IMR-90 (cell line): ENCODE results near the gene DUSP10. TPM values are rescaled to one million over a fixed set of nuclear protein-coding genes. Genes with fewer than 3 reads are reported as not detected.

Experiments used
- ATAC-seq: fragments of 200-7000 bp; cut with Tn5 transposase; 2 replicates; pipeline ENCODE4 v1.9.1; 2020; ENCODE audit warnings: low read depth, mild to moderate bottlenecking, moderate library complexity
- BruUV-seq: library from RNA; stranded (reverse); fragments of 400-500 nt; replicated peaks from 2 replicates; lab custom pipeline; 2021; lab: Mats Ljungman, UMichigan
- CTCF ChIA-PET: fragments of 300-600 bp; formaldehyde crosslinking; extraction: SDS; loops from one replicate; lab custom pipeline; 2021; ENCODE audit warnings: antibody characterized with exemption; lab: Yijun Ruan, JAX
- POLR2A ChIA-PET: fragments of 300-600 bp; sonication (Branson Sonifier 250); formaldehyde crosslinking; loops from one replicate; lab custom pipeline; 2022; ENCODE audit warnings: antibody characterized with exemption; ENCODE audit not compliant: unreplicated experiment; lab: Charles Lee
- DNase-seq: peaks from one replicate; pipeline ENCODE4 v3.0.0; 2013
- H2AFZ ChIP-seq: replicated peaks from 2 replicates; pipeline ENCODE3; 2013; ENCODE audit warnings: low read length, mild to moderate bottlenecking; ENCODE audit not compliant: poor library complexity
- H2AK5ac ChIP-seq: 2 replicates; pipeline ENCODE4 v1.6.1; 2013; ENCODE audit warnings: low read depth, low read length, inconsistent platforms
- H2AK9ac ChIP-seq: replicated peaks from 2 replicates; pipeline ENCODE3; 2013; ENCODE audit warnings: mild to moderate bottlenecking, low read depth, low read length, moderate library complexity; ENCODE audit not compliant: poor library complexity
- H2BK120ac ChIP-seq: 2 replicates; pipeline ENCODE4 v1.6.1; 2013; ENCODE audit warnings: low read depth, low read length, inconsistent platforms
- H2BK15ac ChIP-seq: 3 replicates; pipeline ENCODE4 v1.6.1; 2013; ENCODE audit warnings: low read depth, low read length, inconsistent platforms
- H2BK20ac ChIP-seq: 2 replicates; pipeline ENCODE4 v1.6.1; 2013; ENCODE audit warnings: low read depth, mild to moderate bottlenecking, inconsistent platforms, low read length, moderate library complexity
- H2BK5ac ChIP-seq: 2 replicates; pipeline ENCODE4 v1.6.1; 2013; ENCODE audit warnings: mild to moderate bottlenecking, low read depth, low read length, inconsistent platforms; ENCODE audit not compliant: poor library complexity, severe bottlenecking
- H3K14ac ChIP-seq: replicated peaks from 2 replicates; pipeline ENCODE4 v1.6.1; 2013; ENCODE audit warnings: low read depth, low read length, inconsistent platforms
- H3K18ac ChIP-seq: 2 replicates; pipeline ENCODE4 v1.6.1; 2013; ENCODE audit warnings: low read depth, low read length, control low read depth
- H3K23ac ChIP-seq: 2 replicates; pipeline ENCODE4 v1.6.1; 2013; ENCODE audit warnings: low read depth, low read length, inconsistent platforms
- H3K27ac ChIP-seq: 2 replicates; pipeline ENCODE4 v1.5.1; 2013; ENCODE audit warnings: mild to moderate bottlenecking, control low read depth, low read length; ENCODE audit not compliant: insufficient read depth
- H3K27me3 ChIP-seq: 2 replicates; pipeline ENCODE4 v1.6.1; 2013; ENCODE audit warnings: low read length; ENCODE audit not compliant: control insufficient read depth, insufficient read depth
- H3K36me3 ChIP-seq: 2 replicates; pipeline ENCODE4 v1.6.1; 2013; ENCODE audit warnings: low read length, mixed read lengths; ENCODE audit not compliant: control insufficient read depth, insufficient read depth
- H3K4ac ChIP-seq: 2 replicates; pipeline ENCODE4 v1.6.1; 2013; ENCODE audit warnings: low read depth, low read length, inconsistent platforms
- H3K4me1 ChIP-seq: 2 replicates; pipeline ENCODE4 v1.6.1; 2013; ENCODE audit warnings: low read length, mixed read lengths; ENCODE audit not compliant: control insufficient read depth, insufficient read depth
- H3K4me2 ChIP-seq: 2 replicates; pipeline ENCODE4 v1.6.1; 2013; ENCODE audit warnings: low read depth, mild to moderate bottlenecking, control low read depth, low read length, moderate library complexity
- H3K4me3 ChIP-seq: 2 replicates; pipeline ENCODE4 v1.5.1; 2013; ENCODE audit warnings: low read depth, mild to moderate bottlenecking, control low read depth, low read length, moderate library complexity; ENCODE audit not compliant: insufficient read depth
- H3K56ac ChIP-seq: 2 replicates; pipeline ENCODE4 v1.6.1; 2013; ENCODE audit warnings: low read length, inconsistent platforms; ENCODE audit not compliant: insufficient read depth; ENCODE audit errors: extremely low read depth
- H3K79me1 ChIP-seq, 2 experiments: 2 replicates each; pipeline ENCODE4 v1.6.1; 2013; ENCODE audit warnings: low read length in 2 of 2, inconsistent platforms in 1 of 2, low read depth in 1 of 2
- H3K9ac ChIP-seq: 2 replicates; pipeline ENCODE4 v1.6.1; 2013; ENCODE audit warnings: low read depth, low read length, control low read depth
- H3K9me1 ChIP-seq: 2 replicates; pipeline ENCODE4 v1.6.1; 2013; ENCODE audit warnings: low read length, inconsistent platforms; ENCODE audit not compliant: insufficient read depth
- H3K9me3 ChIP-seq: 2 replicates; pipeline ENCODE4 v1.6.1; 2013; ENCODE audit warnings: low read length; ENCODE audit not compliant: control insufficient read depth, insufficient read depth
- H4K20me1 ChIP-seq: 2 replicates; pipeline ENCODE4 v1.6.1; 2013; ENCODE audit warnings: low read length, inconsistent platforms; ENCODE audit not compliant: insufficient read depth
- H4K5ac ChIP-seq: 2 replicates; pipeline ENCODE4 v1.6.1; 2013; ENCODE audit warnings: mild to moderate bottlenecking, low read depth, low read length, control low read depth
- H4K8ac ChIP-seq, 2 experiments: 2 replicates each; pipeline ENCODE4 v1.6.1; 2013; ENCODE audit warnings: low read depth in 2 of 2, low read length in 2 of 2, control low read depth in 1 of 2, inconsistent platforms in 1 of 2
- H4K91ac ChIP-seq: 2 replicates; pipeline ENCODE4 v1.6.1; 2013; ENCODE audit warnings: low read depth, low read length, inconsistent platforms; ENCODE audit not compliant: insufficient read depth
- CEBPB ChIP-seq: IDR thresholded peaks from 2 replicates; pipeline ENCODE4 v1.6.1; 2012; ENCODE audit warnings: low read depth, low read length, improper control_type of control experiment
- CHD1 ChIP-seq: IDR thresholded peaks from 2 replicates; pipeline ENCODE4 v1.6.1; 2012; ENCODE audit warnings: low read depth, low read length, improper control_type of control experiment
- FOS ChIP-seq: fragments of 150-350 bp; IDR thresholded peaks from 2 replicates; pipeline ENCODE4 v1.6.1; 2016; ENCODE audit warnings: low read depth, low read length
- MAZ ChIP-seq: IDR thresholded peaks from 2 replicates; pipeline ENCODE4 v1.6.1; 2012; ENCODE audit warnings: low read depth, mild to moderate bottlenecking, low read length, improper control_type of control experiment, moderate library complexity, borderline replicate concordance
- MXI1 ChIP-seq: IDR thresholded peaks from 2 replicates; pipeline ENCODE4 v1.6.1; 2012; ENCODE audit warnings: low read depth, mild to moderate bottlenecking, low read length, moderate library complexity, borderline replicate concordance
- RAD21 ChIP-seq: IDR thresholded peaks from 2 replicates; pipeline ENCODE4 v1.6.1; 2012; ENCODE audit warnings: low read length, improper control_type of control experiment
- RCOR1 ChIP-seq: IDR thresholded peaks from 2 replicates; pipeline ENCODE4 v1.6.1; 2012; ENCODE audit warnings: mild to moderate bottlenecking, low read length, improper control_type of control experiment; ENCODE audit not compliant: insufficient replicate concordance
- RFX5 ChIP-seq: IDR thresholded peaks from 2 replicates; pipeline ENCODE4 v1.8.0; 2012; ENCODE audit warnings: low read depth, mild to moderate bottlenecking, low read length, moderate library complexity
- SMC3 ChIP-seq: fragments of 150-350 bp; IDR thresholded peaks from 2 replicates; pipeline ENCODE4 v1.6.1; 2016; ENCODE audit warnings: low read depth, mild to moderate bottlenecking, antibody characterized with exemption, low read length, moderate library complexity
- WGBS, 2 experiments: methylation state at CpG; one replicate each; pipeline versions ENCODE4 v1.1.5 to v1.1.7; 2013; ENCODE audit warnings: missing lambda C conversion rate in 2 of 2; ENCODE audit not compliant: insufficient read length in 1 of 2; ENCODE audit errors: extremely low coverage in 2 of 2; 5-methylcytosine and 5-hydroxymethylcytosine counted together
- dilution Hi-C: fragments of 300-500 bp; cut with HindIII; formaldehyde crosslinking; loops from one replicate; pipeline ENCODE4 v1.14.3; 2018; ENCODE audit warnings: low sequenced_read_pairs; ENCODE audit not compliant: unreplicated experiment
- in situ Hi-C: fragments of 300-500 bp; cut with MboI; formaldehyde crosslinking; loops from 3 replicates; pipeline ENCODE4 v1.14.3; 2019; ENCODE audit warnings: low sequenced_read_pairs, inconsistent platforms, mixed read lengths
- intact Hi-C: fragments of 100-400 bp; cut with micrococcal nuclease; formaldehyde crosslinking; loops from 2 replicates; pipeline ENCODE4 v1.10.0; 2022
- polyA plus RNA-seq, 3 experiments: library from polyadenylated mRNA; depleted of rRNA; stranded (reverse); fragments of >200 nt; gene quantifications; 2 replicates each; pipeline ENCODE4 v1.2.3, GENCODE V29; 2012; ENCODE audit warnings: low replicate concordance in 1 of 3
- total RNA-seq: library from RNA; depleted of rRNA; stranded (reverse); fragments of >200 nt; gene quantifications from 2 replicates; pipeline ENCODE4 v1.2.3, GENCODE V29; 2012
- TF ChIP-seq, protein P1 (sequence below): fragments of 150-350 bp; IDR thresholded peaks from 2 replicates; pipeline ENCODE4 v1.6.1; 2017; ENCODE audit warnings: mild to moderate bottlenecking, antibody characterized with exemption, low read length, low read depth

Gene DUSP10
- total and polyA plus RNA-seq, 2 of the 4 experiments (the other 2 are of a cell fraction), result 41.7 to 59.1 TPM

DNA sequence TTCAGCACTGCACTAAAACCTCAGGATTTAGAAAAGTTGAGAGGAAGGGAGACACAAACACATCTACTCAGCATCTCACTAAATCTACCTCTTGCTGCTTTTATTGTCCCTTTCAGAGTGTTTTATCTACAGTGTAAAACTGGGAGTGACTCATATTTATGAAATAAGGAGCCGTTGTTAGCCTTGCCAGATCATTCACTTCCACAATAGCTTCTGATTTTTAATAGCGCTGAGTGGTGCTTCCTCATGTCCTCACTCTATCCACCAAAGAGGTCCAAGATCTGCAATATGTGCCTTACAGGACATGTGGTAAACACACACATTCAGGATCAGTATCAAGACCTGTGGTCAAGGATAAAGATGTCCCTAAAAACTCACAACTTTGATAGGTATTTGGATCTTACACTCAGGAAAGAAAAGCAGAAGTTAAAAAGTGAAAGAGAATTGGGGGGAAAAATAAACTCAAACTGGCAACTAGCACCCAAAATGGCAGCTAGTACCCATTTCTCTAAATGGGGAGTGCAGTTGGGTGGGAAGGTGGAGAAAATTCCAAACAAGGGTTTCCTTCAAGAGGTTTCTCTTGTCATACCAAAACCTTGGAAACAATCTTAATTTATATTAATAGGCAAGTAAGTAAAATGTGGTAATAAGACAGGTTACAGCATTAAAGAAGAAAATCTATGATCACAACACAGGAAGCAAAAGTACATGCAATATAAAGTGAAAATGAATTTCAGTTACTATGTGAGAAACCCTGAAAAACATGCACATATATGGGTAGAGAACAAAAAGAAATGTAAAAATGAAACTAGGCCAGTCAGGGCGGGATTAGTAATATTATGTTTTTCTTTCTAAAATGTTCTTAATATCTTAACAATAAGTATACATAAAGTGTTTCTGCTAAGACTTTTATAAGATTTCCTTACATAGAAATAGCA is 15.9 kb downstream of the DUSP10 start:
- Histone ChIP-seq H3K4me2 (peak overlapping the region; percentile 86), H2BK120ac (peak overlapping the region; percentile 59), H3K27me3 (no peaks in the 10 kb centered on the region), H3K27ac (peak overlapping the region; percentile 56; the same call in 1 of the 2 replicates), H4K20me1 (peaks cover 52% of the 10 kb centered on the region), H3K9ac (0 out of 2 replicates have a peak overlapping the region, but pooled peaks have one; percentile 19), H3K23ac (peak overlapping the region; percentile 61; the same call in 1 of the 2 replicates), H3K56ac (no peak overlapping the region), H2BK5ac (peak overlapping the region; percentile 33), H2AK5ac (peak overlapping the region; percentile 74), H3K18ac (peak overlapping the region; percentile 87), H3K4me1 (peaks cover 46% of the 10 kb centered on the region), H3K9me1 (peaks cover 31% of the 10 kb centered on the region), H3K14ac (0 out of 2 replicates have a peak overlapping the region, but pooled peaks have one; percentile 38), H3K4ac (peak overlapping the region; percentile 62; the same call in 1 of the 2 replicates), H4K91ac (no peak overlapping the region), H4K8ac (peak overlapping the region in 1 of 2 experiments; percentile 69; a peak in 2 of 4 replicates), H2BK20ac (0 out of 2 replicates have a peak overlapping the region, but pooled peaks have one; percentile 27), H2AFZ (no peak overlapping the region), H2AK9ac (no peak overlapping the region), H3K9me3 (no peaks in the 10 kb centered on the region; the same call in 1 of the 2 replicates), H3K36me3 (peaks cover 29% of the 10 kb centered on the region), H3K79me1 (peaks cover 33 to 76% of the 10 kb centered on the region in 2 experiments), H3K4me3 (no peak overlapping the region), H4K5ac (peak overlapping the region; percentile 91), H2BK15ac (peak overlapping the region; percentile 76; the same call in 1 of the 3 replicates)
- POLR2A ChIA-PET, result no interaction called here
- dilution Hi-C loops, result no loop called here
- ATAC-seq, result no peak
- BruUV-seq, result no TSS peak
- CTCF ChIA-PET, result interaction anchor here (1.0 kb wide), 1 partner anchor 248 kb away, joined by 3 read pairs; no protein-coding TSS in a partner anchor
- peak; percentile 60 for DNase-seq
- in situ Hi-C loops, result loop anchor here (25.0 kb wide), 1 partner anchor 911 kb away; no protein-coding TSS in a partner anchor
- intact Hi-C loops, result loop anchor here (10.0 kb wide), 2 partner anchors 461 to 911 kb away; no protein-coding TSS in a partner anchor
- no CpG with 5 or more reads among the region's 3 CpGs for WGBS, 2 experiments
- TF ChIP-seq MXI1 (no peak), RCOR1 (no peak), SMC3 (no peak), CEBPB (no peak), FOS (no peak), CHD1 (no peak), MAZ (no peak), RFX5 (no peak), RAD21 (no peak)
- TF ChIP-seq, protein P1, sequence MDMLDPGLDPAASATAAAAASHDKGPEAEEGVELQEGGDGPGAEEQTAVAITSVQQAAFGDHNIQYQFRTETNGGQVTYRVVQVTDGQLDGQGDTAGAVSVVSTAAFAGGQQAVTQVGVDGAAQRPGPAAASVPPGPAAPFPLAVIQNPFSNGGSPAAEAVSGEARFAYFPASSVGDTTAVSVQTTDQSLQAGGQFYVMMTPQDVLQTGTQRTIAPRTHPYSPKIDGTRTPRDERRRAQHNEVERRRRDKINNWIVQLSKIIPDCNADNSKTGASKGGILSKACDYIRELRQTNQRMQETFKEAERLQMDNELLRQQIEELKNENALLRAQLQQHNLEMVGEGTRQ, result no peak
